Middle frontal gyrus (tissue), 1 donor: Measurements from ENCODE around the gene COMMD9.

Experiments
- DNase-seq: peaks from one replicate; pipeline ENCODE4 v3.0.0-alpha.2; 2015; ENCODE audit warnings: low spot score; ENCODE audit errors: extremely low spot score

COMMD9 gene

DNA sequence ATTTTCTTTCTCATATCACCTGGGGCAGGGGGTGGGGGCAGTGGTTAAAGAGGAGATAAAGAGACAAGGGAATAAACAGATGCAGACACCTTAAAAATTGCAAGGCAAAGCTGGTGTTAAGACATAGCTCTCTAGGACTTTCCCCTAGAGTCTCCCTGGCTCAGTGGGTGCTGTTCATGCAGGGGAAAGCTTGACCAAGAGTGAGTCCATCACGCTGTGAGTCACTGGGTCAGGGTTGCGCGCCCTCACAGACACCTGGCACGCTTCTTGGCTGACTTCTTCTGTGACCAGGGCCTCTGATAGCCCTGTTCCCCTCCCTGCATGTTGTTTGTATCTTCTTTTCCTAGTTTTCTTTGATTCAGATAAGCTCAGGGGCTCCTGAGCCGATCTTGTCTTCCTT is 31.9 kb downstream of the COMMD9 start:
- DNase-seq: no peak

DNA sequence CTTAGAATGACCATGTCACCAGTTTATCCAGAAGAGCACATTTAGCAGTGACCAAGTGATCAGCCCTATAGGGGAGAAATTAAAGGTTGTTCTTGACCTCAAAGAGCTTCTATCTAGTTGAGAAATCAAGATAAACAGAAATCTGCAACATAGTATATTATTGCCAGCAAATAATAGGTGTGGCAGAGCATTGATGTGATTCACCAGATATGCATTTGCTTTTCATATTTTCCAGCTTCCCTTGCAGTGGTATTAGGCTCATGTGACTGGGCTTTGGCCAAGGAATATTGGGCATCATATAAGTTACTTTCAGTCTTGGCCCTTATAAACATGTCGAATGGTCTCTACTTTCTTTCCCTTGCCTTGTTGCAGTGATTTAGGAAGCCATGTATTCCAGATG is 34.5 kb downstream of the COMMD9 start:
- DNase-seq: no peak

DNA sequence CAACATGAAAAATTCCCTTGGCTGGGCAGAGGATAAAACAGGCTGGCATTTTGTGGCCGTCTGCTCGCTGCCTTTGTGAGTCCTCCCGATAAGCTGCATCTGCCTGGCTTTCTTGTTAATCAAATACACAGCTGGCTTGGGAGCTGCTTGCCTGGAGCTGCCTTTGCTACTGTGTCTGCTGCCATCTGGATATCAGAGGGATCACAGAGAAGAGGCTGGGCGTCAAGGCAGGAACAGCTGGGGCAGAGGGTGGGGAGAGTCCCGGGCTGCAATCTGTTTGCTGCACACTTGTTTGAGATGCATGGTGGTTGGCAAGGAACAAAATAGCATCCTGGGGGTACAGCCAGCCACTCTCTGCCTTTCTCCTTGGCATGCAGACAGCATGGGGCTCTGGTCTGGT is 36.0 kb downstream of the COMMD9 start:
- DNase-seq: no peak

DNA sequence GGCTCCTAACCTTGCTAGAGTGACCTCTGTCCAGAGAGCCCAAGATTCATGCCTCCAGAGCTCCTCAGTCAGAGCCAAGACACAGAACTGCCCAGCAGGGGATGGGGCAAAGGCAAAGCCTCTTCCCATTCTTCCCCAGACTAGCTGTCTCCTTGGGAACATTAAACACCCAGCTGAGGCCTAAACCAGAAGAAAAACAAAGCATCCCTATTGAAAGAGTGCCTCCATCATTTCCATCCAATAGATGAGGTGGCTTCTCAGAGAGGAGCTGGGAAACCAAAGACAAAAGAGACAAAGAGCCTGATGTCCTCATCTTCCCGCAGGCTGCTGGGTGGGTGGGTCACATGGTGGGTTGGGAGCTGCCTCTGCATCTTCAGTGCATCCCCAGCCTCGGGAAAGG is 37.4 kb downstream of the COMMD9 start:
- DNase-seq: no peak

DNA sequence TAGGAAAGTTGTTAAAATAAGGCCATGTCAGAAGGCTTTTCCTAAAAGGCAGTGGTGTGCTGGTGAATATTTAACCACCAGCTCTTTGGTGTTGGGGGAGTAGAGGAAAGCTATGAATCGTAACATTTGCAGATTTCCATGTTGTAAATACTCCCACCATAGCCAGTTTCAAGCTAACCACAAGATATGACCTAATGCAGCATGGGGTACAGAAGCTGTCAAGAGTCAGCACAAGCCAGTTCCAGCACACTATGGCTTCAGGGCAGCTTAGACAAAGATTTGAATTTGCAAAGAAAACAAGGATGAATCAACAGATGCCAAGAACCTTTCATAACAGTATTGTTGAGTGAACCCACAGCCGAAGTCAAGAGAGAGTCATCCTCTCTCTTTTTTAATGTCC is 40.0 kb downstream of the COMMD9 start:
- DNase-seq: no peak

DNA sequence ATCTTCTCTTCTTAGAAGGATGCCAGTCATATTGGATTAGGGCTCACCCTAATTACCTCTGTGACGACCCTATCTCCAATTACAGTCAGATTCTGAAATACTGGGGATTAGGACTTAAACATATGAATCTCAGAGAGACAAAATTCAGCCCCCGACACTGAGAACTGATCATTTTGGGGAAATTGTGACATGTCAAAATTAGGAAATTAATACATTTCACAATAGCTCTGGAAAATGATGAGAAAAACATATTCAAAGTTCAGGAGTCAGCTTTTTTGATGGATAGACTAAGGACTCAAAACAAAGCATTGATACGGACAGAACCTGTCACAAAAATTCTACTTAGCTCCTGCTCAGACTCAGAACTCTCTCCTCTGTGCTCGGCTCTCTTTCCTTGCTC is 40.8 kb downstream of the COMMD9 start:
- no peak for DNase-seq

DNA sequence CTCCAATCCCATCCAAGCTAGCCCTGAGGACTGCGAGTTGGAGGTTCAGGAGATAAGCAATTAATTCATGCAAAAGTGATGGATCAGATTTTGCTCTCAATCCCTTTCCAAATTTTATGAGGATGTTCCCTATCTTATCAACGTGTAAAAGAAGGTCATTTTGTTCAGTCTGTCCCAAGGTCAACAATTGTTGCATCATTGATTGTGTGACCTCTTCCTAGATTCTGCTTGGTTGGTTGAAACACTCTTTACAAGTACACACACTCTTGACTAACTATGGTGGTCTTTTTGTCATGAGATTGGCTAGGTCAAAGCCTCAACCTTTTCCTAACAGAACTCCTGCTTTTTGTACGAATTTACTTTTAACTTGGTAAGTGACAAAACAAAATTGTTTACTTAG is 41.7 kb downstream of the COMMD9 start:
- DNase-seq: no peak

DNA sequence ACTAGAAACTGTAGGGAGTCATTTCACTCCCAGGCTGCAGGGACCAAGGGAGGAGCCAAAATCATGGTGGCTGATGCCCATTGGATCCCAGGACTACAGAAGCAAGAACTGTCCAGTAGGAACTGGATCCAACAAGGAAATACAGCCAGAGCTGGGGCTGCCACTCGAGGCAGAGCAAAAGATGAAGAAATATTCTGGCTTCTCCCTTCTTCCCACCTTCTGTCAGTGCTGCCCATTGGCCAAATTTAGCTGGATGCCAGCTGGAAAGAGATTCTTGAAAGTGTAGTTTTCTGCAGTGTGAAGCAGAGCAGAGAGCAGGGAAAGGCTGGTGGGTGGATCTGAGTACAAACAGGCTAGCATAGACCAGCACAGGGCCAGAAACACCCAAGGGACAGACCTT is 45.6 kb downstream of the COMMD9 start:
- DNase-seq: peak; percentile 42

DNA sequence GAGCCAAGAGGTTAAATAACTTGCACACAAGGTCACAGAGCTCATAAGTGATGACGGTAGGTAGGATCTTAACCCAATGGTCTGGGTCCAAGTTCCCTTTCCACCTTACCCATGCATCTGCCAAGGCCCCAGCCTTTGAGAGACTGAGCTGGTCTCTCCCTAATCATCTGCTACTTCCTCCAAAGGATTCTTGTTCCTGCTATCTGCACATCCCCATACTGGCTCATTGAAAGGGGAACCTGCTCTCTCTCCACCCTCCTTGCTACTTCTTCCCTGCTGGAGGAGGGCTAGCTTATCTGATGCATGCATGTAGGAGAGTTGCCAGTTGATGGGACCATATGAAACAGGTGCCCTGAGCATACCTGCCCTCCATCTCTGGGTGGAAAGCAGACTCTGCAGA is 47.7 kb downstream of the COMMD9 start:
- no peak for DNase-seq

DNA sequence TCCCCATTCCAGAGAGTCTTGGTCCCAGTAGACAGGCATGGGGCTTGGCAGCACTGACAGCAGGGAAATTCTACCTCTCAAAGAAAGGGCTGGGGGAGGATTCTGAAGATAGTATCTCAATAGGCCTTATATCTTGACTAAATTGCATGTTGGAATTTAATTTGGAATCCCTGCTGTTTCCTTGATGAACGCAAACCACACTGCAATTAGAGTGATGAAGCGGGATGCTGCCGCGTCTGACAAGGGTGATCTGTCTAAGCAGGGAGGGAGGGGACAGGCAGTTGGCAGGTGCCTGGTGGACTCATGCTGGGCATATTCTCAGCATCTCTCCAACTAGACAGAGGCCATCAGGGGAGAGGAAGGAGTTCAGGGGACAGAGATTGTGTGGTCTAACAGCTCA is 48.4 kb downstream of the COMMD9 start:
- DNase-seq: no peak

DNA sequence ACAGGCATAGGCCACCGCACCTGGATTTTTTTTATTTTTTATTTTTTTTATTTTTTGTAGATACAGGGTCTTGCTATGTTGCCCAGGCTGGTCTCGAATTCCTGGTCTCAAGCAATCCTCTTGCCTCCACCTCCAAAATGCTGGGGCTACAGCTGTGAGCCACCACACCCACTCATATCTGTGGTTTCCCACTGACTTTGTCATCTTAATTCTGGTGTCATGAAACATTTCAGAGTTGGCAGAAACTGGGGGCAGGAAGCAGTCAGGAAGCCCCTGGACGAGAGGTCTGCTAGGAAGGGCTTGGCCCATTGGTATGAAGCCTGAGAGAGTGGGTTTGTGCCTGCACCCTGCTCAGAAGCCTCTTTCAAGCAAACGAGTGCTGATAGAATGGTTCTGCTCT is 49.1 kb downstream of the COMMD9 start:
- no peak for DNase-seq

DNA sequence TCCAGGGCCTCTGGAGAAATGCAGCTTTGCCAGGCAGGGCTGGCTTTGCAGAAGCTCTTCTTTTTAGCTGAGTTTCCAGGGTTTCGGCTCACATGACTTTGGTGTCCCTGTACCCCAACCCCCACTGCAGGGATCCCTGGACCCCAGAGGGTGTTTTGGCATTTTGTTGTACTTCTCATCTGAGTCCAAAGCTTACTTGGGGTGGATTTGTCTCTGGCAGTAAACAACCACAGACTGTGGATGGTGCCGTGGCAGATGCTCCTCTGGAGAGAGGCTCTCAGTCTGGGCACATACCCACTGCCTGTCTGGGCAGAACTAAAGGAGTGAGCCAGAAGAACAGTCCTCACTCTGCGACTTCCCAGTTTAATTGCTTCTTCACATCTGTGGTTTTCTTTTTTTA is 49.6 kb downstream of the COMMD9 start:
- DNase-seq: no peak

DNA sequence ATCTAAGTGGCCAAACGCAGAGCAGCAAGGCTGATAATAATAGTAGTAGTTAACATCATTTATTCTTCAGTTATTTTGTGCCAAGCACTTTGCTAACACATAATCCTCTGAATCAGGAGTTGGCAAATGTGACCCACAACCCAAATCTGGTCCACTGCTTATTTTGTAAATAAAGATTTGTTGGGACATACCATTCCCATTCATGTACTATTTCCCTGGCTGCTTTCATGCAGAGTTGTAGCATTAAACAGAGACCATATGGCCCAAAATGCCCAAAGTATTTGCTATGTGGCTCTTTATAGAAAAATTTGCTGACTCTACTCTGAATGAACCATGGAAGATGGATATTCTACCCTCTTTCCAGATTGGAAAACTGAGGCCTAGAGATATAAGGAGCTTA is 50.3 kb downstream of the COMMD9 start:
- no peak for DNase-seq

DNA sequence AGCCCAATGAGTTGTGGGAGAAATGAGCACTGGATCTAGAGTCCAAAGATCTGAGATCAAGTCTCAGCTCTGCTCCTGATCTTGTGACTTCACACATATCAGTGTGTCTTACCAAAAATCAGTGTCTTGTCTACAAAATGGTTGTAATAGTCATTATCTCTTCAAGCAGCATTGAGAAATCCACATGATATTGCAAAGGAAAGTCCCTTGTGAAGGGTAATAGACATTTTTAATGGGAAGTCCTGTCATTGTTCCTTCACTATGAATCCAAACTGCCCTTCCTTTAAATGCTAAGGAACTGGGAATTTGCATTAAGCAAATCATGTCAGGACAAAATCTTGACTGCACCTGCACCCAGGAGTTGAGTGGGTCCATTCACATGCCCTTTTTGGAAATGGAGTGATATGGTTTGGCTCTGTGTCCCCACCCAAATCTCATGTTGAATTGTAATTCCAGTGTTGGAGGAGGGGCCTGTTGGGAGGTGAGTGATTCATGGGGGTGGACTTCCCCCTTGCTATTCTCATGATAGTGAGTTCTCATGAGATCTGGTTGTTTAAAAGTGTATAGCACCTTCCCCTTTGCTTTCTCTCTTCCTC is 51.1 kb downstream of the COMMD9 start:
- no peak for DNase-seq

DNA sequence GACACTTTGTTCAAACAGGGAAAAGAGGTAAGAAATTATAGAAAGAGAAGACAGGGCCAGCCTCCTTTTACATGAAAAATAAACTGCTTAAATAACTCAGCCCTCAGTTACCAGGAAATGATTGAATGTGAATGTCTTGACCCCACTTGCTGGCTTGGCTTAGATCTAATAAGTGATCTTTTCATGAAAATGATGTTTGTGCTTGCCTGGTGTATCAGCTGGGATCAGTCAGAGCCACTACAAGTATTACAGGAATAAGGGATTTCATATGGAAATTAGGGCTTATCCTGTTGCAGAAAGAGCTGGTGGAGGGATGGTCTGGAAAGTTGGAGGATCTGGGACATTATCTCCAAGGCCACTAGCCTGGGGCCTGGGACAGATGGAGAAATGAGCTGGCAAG is 51.8 kb downstream of the COMMD9 start:
- no peak for DNase-seq

DNA sequence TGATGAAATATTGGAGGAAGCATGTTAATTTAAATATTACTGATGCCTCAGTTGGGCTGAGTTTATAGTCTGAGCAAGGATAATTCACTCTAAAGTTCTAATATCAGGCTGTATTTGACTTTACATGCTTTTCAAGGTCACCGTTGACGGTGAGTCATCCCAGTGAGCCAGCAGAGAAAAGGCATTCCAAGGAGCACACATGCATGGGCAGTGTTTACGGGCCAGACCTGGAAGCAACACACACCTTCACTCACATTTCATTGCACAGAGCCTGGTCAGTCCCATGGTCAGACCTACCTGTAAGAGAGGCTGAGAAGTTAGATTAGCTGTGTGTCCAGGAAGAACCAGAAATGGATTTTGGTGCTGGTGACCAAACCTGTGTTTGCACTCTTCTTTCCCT is 53.5 kb downstream of the COMMD9 start:
- DNase-seq: no peak

DNA sequence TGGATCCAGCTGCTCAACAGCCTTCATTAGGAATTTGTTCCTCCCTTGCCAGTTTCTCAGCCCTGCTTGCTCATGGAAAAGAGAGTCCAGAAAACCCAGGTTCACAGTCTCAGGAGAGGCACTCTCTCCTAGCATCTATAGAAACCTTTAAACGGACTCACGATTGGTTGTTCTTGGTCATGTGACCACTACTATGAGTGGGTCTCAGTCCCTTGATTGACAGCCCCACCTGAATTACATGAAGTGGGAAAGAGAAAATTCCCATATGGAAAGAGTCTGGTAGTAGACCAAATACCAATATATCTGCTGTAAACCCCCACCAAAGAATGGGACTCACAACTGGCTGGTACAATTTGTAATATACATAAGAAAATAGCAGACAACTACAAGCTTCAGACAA is 54.4 kb downstream of the COMMD9 start:
- DNase-seq: no peak

DNA sequence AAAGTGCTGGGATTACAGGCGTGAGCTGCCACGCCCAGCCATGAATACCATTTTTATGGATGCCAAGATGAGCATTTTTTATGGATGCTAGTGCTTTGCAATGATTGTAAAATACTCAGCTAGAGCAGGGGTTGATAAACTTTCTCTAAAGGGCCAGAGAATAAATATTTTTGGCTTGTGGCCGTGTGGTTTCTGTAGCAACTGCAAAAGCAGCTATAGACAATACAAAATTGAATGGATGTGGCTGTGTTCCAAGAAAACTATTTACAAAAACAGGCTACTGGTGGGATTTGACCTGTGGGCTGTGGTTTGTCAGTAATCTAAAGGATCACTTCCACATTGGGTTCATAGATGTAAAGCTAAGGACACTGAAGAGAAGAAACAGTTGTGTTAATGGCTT is 56.0 kb downstream of the COMMD9 start:
- DNase-seq: no peak

DNA sequence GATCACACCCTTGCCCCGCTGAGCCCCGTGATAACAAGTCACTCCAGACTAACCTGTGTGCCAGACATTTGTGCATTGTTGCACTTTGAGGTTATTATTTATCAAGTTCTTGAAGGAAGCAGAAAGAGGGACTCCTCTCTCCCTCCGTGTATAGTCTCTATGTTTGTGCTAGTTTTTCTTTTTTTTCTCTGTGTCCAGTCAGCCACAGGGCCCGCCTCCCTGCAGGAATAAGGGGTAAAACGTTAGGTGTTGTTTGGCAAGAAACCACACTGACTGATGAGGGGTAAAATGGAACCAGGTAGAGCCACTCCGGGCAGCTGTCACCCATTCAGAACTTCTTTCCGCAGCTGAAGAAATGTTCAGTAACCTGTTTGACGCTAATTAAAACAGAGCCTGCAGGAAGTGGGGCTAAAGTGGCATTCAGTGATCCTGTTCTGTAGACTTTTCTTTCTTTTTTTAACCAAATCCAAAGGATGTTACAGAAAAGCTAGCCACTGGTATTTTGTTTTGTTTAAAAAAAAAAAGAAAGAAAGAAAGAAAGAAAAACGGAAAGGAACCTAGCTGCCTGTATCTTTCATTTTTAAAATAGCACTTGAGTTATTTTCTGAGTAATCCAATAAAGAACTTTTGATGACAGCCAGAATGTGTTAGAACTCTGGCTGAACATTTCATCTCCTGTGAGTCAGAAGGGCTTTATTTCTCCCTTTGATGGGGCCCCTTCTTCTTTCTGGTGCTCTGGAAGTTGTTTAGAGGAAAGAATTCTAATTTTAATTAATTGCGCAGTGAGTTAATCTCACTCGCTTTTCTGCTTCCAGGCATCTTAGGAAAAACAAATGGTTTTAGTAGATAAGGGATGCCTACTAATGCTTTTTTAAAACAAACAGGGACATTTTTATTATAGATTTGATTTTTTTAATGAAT is 58.2 kb downstream of the COMMD9 start:
- no peak for DNase-seq

DNA sequence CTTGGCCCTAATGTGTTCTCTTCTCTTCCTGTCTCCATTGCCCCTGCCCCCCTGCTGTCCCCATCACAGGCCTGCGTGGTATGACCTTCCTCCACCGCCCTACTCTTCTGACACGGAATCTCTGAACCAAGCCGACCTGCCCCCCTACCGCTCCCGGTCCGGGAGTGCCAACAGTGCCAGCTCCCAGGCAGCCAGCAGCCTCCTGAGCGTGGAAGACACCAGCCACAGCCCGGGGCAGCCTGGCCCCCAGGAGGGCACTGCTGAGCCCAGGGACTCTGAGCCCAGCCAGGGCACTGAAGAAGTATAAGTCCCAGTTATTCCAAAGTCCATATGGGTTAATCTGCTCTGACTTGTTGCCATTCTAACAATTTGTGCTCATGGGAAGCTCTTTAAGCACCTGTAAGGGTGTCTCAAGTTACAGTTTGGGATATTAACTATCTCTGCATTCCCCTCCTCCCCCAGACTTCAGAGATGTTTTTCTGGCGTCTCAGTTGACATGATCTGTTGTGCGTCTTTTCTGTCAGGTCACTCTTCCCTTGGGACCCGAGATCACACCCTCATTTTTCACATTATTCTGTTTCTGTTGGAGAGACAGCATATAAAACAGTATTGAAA is 60.0 kb downstream of the COMMD9 start:
- no peak for DNase-seq

DNA sequence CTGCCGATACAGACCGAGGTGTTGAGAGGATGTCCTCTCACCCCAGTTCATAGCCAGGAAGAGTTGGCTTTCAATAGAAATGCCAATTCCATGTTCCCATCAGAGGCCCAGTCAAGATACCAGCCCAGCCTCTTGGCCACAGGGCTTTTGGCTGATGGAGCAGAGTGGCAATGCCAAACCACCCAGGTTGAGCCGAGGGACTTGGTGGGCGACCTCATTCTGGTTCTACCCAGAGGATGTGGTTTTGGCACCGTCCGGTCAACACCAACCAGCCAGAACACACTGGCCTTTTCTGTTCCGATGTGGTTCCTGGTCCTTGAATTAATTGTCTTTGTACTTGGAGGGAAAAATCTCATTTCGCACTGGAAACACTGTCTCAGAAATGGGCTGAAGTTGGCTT is 60.5 kb downstream of the COMMD9 start:
- no peak for DNase-seq

DNA sequence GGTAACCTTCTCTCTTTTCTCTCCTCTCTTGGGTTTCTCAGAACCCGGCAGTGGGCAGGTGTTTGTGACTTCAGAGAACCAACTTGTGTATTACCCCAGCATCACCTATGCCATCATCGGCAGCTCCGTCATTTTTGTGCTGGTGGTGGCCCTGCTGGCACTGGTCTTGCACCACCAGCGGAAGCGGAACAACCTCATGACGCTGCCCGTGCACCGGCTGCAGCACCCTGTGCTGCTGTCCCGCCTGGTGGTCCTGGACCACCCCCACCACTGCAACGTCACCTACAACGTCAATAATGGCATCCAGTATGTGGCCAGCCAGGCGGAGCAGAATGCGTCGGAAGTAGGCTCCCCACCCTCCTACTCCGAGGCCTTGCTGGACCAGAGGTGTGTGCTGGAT is 62.2 kb downstream of the COMMD9 start:
- DNase-seq: no peak
